HepG2 (cell line): Measurements from ENCODE around the gene ILDR2. TPM values are rescaled to one million over a fixed set of nuclear protein-coding genes. Genes with fewer than 3 reads are reported as not detected.

ENCODE experiments used
- ATAC-seq: fragments of 200-7000 bp; cut with Tn5 transposase; 3 replicates; pipeline ENCODE4 v1.9.1; 2020; ENCODE audit warnings: mild to moderate bottlenecking, moderate library complexity
- BruUV-seq: library from RNA; stranded (reverse); fragments of 400-500 nt; replicated peaks from 2 replicates; lab custom pipeline; 2021; lab: Mats Ljungman, UMichigan
- CTCF ChIA-PET: fragments of 300-600 bp; formaldehyde crosslinking; extraction: SDS; loops from one replicate; lab custom pipeline; 2021; ENCODE audit warnings: low total read pairs, inconsistent platforms, low intra/inter-chr PET ratio; lab: Yijun Ruan, JAX
- POLR2A ChIA-PET: fragments of 350-600 bp; sonication (Branson Sonifier 250); formaldehyde crosslinking; loops from one replicate; lab custom pipeline; 2020; ENCODE audit warnings: antibody characterized with exemption, inconsistent platforms; lab: Yijun Ruan, JAX
- DNase-seq: peaks from one replicate; pipeline ENCODE4 v3.0.0-alpha.2; 2015; ENCODE audit warnings: low spot score
- FAIRE-seq: peaks from 3 replicates; lab custom pipeline; 2011; peaks lifted over from hg19 to GRCh38; lab: Jason Lieb, UNC
- H2AFZ ChIP-seq: one replicate; pipeline ENCODE4 v1.6.1; 2011; ENCODE audit warnings: low read length, inconsistent platforms
- H3K27ac ChIP-seq: fragments of 300-600 bp; 3 replicates; pipeline ENCODE4 v1.8.0; 2011; ENCODE audit warnings: mixed run types, mild to moderate bottlenecking, mixed read lengths, low read length, inconsistent platforms; ENCODE audit not compliant: insufficient read depth; ENCODE audit errors: extremely low read length
- H3K27me3 ChIP-seq, 2 experiments: fragments of 200-600 bp in 1 of 2; 2 replicates in 1 of 2; 3 replicates in 1 of 2; pipeline versions ENCODE4 v1.6.0 to v1.8.0; 2011; ENCODE audit warnings: low read length in 2 of 2, mild to moderate bottlenecking in 2 of 2, moderate library complexity in 2 of 2, inconsistent platforms in 1 of 2; ENCODE audit not compliant: insufficient read depth in 2 of 2, control insufficient read depth in 1 of 2
- H3K36me3 ChIP-seq, 2 experiments: fragments of 200-600 bp in 1 of 2; replicated peaks in 1 of 2; 2 replicates in 1 of 2; 3 replicates in 1 of 2; pipeline versions ENCODE4 v1.5.1 to v1.8.0; 2011; ENCODE audit warnings: low read length in 2 of 2, inconsistent platforms in 1 of 2; ENCODE audit not compliant: insufficient read depth in 2 of 2, control insufficient read depth in 1 of 2
- H3K4me1 ChIP-seq: 2 replicates; pipeline ENCODE4 v1.5.1; 2012; ENCODE audit warnings: low read length, inconsistent platforms; ENCODE audit not compliant: insufficient read depth
- H3K4me2 ChIP-seq: 2 replicates; pipeline ENCODE4 v1.6.0; 2011; ENCODE audit warnings: low read depth, low read length, inconsistent platforms
- H3K4me3 ChIP-seq, 3 experiments: fragments of 200-600 bp in 1 of 3; sonication (generic), shearing (Covaris generic) in 1 of 3; replicated peaks in 1 of 3; 2 replicates each; pipeline ENCODE4 v1.5.1; 2011 to 2016; ENCODE audit warnings: low read length in 3 of 3, inconsistent platforms in 2 of 3, low read depth in 2 of 3, mild to moderate bottlenecking in 2 of 3, control low read depth in 1 of 3, mixed read lengths in 1 of 3; ENCODE audit not compliant: insufficient read depth in 1 of 3
- H3K79me2 ChIP-seq: one replicate; pipeline ENCODE4 v1.6.1; 2011; ENCODE audit warnings: low read length, inconsistent platforms; ENCODE audit not compliant: insufficient read depth
- H3K9ac ChIP-seq: 2 replicates; pipeline ENCODE4 v1.6.0; 2011; ENCODE audit warnings: mild to moderate bottlenecking, low read depth, low read length, inconsistent platforms; ENCODE audit not compliant: insufficient read depth
- H3K9me3 ChIP-seq: 2 replicates; pipeline ENCODE4 v1.5.1; 2012; ENCODE audit warnings: mild to moderate bottlenecking, low read length
- H4K20me1 ChIP-seq: 2 replicates; pipeline ENCODE4 v1.6.0; 2011; ENCODE audit warnings: inconsistent platforms, mild to moderate bottlenecking, low read length, moderate library complexity; ENCODE audit not compliant: insufficient read depth
- DZIP1 ChIP-seq: sonication (generic); formaldehyde crosslinking; IDR thresholded peaks from 2 replicates; pipeline ENCODE4 v1.5.0; 2020; ENCODE audit warnings: mild to moderate bottlenecking, missing genetic modification reagents
- JARID2 ChIP-seq: sonication (generic); formaldehyde crosslinking; IDR thresholded peaks from 2 replicates; pipeline ENCODE4 v1.8.1; 2023; ENCODE audit warnings: missing genetic modification reagents, inconsistent platforms; ENCODE audit not compliant: insufficient replicate concordance
- SMAD1 ChIP-seq: sonication (generic); formaldehyde crosslinking; IDR thresholded peaks from 2 replicates; pipeline ENCODE4 v1.4.0; 2020; ENCODE audit warnings: missing genetic modification reagents, low read depth, mild to moderate bottlenecking, borderline replicate concordance
- ZNF331 ChIP-seq: sonication (generic); formaldehyde crosslinking; IDR thresholded peaks from 2 replicates; pipeline ENCODE4 v1.4.0; 2020; ENCODE audit warnings: missing genetic modification reagents
- ZNF382 ChIP-seq: sonication (generic); formaldehyde crosslinking; IDR thresholded peaks from 2 replicates; pipeline ENCODE4 v1.5.0; 2020; ENCODE audit warnings: missing genetic modification reagents, mild to moderate bottlenecking, borderline replicate concordance
- ZSCAN12 ChIP-seq: sonication (generic); formaldehyde crosslinking; IDR thresholded peaks from 2 replicates; pipeline ENCODE4 v1.9.0; 2021; ENCODE audit warnings: mild to moderate bottlenecking, missing genetic modification reagents
- WGBS: methylation state at CpG from one replicate; pipeline ENCODE4 v1.1.6; 2017; ENCODE audit warnings: low lambda C conversion rate; 5-methylcytosine and 5-hydroxymethylcytosine counted together
- in situ Hi-C: cut with HindIII; loops from 2 replicates; pipeline ENCODE4 v1.10.0; 2017; ENCODE audit warnings: low pct_unique_long_range_greater_than_20kb; ENCODE audit not compliant: extremely low pct_ligation_motif_present
- intact Hi-C: fragments of 100-400 bp; cut with micrococcal nuclease; formaldehyde crosslinking; loops from one replicate; pipeline ENCODE4 v1.10.0; 2022; ENCODE audit not compliant: unreplicated experiment
- polyA plus RNA-seq, 8 experiments: library from polyadenylated mRNA; depleted of rRNA in 3 of 8; stranded (reverse) in 7 of 8; unstranded in 1 of 8; fragments of >200 nt; fragmentation: Illumina TruSeq in 4 of 8; extraction: Trizol in 4 of 8; gene quantifications; 2 replicates each; pipeline versions ENCODE4 v1.2.1 to v1.2.3, GENCODE V29; 2011 to 2016; ENCODE audit warnings: low read depth in 4 of 8, missing spikeins in 1 of 8, mixed read lengths in 1 of 8; ENCODE audit not compliant: insufficient read depth in 1 of 8
- total RNA-seq, 5 experiments: library from RNA; depleted of rRNA; stranded (reverse); fragments of >200 nt; fragmentation: Illumina TruSeq; extraction: Trizol; gene quantifications; 2 replicates each; pipeline ENCODE4 v1.2.3, GENCODE V29; 2016; ENCODE audit warnings: low read depth in 1 of 5

The ILDR2 gene
- total and polyA plus RNA-seq, 2 of the 13 experiments (the other 11 are each of a cell fraction or from before 2014, with no cell fraction given) = 0.04 TPM; not detected in 1

- Histone ChIP-seq H3K9me3 (no peaks in the 10 kb centered on the region), H3K9ac (no peak overlapping the region), H2AFZ (no peak overlapping the region), H3K4me3 (no peak overlapping the region), H3K27me3 (peaks cover 4 to 47% of the 10 kb centered on the region in 2 experiments; a peak in 3 of 5 replicates), H3K36me3 (no peaks in the 10 kb centered on the region), H3K79me2 (no peaks in the 10 kb centered on the region), H3K27ac (no peak overlapping the region), H4K20me1 (no peaks in the 10 kb centered on the region), H3K4me2 (no peak overlapping the region), H3K4me1 (no peaks in the 10 kb centered on the region)
- BruUV-seq = no TSS peak
- ATAC-seq (no peak), FAIRE-seq (no peak), DNase-seq (no peak)
- in situ Hi-C loops (no loop called here), intact Hi-C loops (no loop called here)
- ChIA-PET CTCF (no interaction called here), POLR2A (no interaction called here)
- TF ChIP-seq DZIP1 (CRISPR knock-in tag) (no peak), JARID2 (CRISPR knock-in tag) (no peak), SMAD1 (CRISPR knock-in tag) (no peak), ZNF331 (no peak), ZNF382 (no peak), ZSCAN12 (CRISPR knock-in tag) (no peak)
- WGBS = 12% methylated on average over 6 of the region's 6 CpGs
Observed at GRCh38 chr1:166918088-166918955, 57.0 kb downstream of the ILDR2 start.
